Left cardiac atrium (tissue), 4 donors: ENCODE data around the gene HOXB8. TPM values are rescaled to one million over a fixed set of nuclear protein-coding genes. Genes with fewer than 3 reads are reported as not detected.

Experiments used
- ATAC-seq, 2 donors: fragments of 200-7000 bp; cut with Tn5 transposase; one replicate each; pipeline ENCODE4 v1.9.1; 2020; ENCODE audit warnings: mild to moderate bottlenecking in 2 of 2, moderate library complexity in 2 of 2
- DNase-seq: peaks from one replicate; pipeline ENCODE4 v3.0.0-alpha.2; 2020
- intact Hi-C, 2 donors: fragments of 100-400 bp; cut with DNase I; formaldehyde crosslinking; loops; one replicate each; pipeline versions ENCODE4 v1.14.1 to v1.15.1; 2022 to 2023
- total RNA-seq, 2 donors: library from RNA; stranded (reverse); fragmentation: NEBNext Ultra II Directional; extraction: Animal tissue kit (Norgen Biotek cat#: 25700); gene quantifications; one replicate each; pipeline ENCODE4 v1.2.1, GENCODE V29; 2021
- donor health status: DM: no; HTN: yes; CAD: no.
- donor health status: DM: no; HTN: yes; CAD: no; lungs with severe emphysema.
- donor health status: DM: yes; HTN: yes; CAD: no.
- donor health status: Dilated cardiomyopathy.

Gene HOXB8
- total RNA-seq, 2 donors from 2014 or later: 0.32 TPM; not detected in 1

DNA sequence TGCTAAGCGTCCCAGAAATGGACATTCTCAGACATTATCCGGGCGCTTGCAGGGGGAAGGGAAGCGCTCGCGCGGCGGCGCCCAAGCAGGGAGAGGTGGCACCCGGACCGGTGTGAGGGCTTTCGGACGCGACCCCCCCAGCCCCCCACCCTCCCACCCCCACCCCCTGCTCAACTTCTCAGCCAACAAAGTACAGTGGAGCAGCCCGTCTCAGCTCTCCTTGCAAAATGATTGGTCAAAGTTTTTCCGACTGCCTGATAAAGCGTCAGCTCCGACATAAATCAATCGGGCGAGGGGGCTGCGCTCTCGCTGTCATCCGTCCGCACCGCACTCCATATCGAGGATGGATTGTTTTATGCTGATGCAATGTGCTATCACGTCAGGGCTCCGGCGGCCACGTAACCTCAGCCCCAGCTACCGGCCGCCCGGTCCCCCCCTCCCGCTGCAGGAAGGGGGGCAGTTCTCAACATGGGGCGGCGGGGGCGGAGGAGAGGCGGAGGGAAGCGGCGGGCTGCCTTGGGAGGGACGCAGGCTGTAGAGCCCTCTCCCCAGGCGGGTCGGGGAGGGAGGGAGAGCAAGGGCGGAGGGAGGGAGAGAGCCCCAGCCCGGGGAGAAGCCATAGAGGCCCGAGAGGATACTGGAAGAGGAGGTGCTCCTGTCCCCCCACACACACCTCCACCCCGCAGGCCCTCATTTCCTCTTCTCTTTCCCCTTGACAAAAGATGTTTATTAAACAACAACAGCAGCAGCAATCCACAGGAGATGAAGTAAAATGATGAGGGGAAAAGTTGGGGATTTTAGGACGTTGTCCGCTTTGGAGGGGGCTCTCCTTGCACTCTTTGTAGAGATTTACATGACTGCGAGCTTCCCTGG lies 11.4 kb upstream of the HOXB8 start, which contains the start of gene HOXB9:
TSS of gene HOXB9 (minus strand) at position 114 of the 873 bp plus-strand sequence. CDS start at position 25, 89 bp downstream.
- peak in 1 of 2 donors; percentile 40 for ATAC-seq
- DNase-seq: no peak
- intact Hi-C loops: no loop called here

DNA sequence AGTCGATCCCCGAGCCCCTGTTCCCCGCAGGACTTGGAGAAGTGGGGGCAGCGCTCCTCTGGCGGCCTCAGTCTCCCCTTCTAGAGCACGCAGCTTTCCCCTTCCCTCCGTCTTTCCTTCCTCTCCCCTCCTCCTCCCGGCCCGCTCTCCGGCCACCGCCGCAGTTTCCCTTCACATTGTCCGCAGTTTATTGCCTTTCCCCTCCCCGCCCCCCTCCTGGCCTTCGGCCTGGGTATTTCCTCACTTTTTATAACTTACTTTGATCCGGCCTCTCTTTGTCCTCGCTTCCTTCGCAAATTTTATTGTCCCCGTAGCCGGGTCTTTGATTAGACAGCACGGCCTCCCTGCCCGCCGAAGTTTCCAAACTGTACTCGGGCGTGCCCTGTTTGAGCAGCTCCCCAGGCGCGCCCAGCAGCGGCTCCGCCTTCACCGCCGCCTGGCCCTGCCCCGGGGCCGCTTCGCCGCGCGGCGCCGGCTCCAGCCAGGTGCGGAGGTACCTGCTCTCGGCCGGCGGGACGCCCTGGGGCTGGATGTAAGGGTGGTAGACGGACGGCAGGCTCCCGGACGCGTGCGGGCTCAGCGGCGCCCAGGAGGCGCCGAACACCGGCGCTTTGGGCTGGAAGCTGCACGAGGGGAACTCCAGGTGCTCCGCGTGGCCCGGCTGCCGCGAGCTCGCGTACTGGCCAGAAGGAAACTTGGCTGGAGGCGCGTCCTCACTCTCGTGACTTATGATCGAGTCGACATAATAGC lies 10.6 kb upstream of the HOXB8 start:
- ATAC-seq: peak; percentile 58 to 78
- no peak for DNase-seq
- intact Hi-C loops: no loop called here

DNA sequence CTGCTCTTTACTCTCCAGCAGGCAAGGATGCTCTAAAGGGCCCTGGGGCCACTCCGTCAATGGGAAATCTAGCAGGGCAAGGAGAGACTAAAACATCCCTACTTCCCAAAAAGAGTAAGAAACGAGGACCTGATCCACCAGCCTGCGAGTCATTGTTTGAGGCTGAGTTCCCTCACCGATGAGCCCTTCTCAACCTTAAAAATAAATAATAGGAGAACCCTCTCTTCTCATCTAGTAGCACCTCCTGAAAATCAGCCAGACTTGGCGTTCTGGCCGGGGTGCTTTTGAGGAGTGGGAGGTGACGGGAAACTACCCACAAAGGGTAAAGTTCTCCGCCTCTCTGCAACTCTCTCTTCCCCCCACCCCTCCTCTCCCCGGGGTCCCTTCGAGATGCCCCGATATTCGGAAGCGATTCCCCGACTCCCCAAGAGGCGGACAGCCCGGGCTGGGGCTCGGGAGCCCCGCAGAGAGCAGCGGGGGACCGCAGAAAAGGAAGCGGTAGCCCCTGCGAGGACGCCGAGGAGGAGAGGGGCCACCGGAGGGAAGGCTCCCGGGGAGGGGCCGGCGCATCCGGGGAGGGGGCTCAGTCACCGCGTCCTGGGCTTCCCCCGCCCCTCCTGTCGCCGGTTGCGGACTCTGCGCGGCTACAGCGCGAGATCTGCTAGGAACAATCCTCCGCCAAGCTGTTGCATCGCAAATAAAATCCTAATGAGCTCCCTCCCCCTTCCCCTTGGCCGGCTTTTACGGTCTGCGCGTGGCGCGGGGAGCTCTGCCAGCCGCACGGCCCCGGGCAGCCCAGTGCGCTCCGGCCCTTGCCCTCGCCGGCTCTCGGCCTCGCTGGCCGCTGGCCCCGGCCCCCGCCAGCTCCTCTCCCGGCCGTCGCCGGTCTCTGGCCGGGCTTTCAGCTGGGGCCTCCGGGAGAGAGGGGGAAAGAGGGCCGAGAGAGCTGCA lies 9.7 kb upstream of the HOXB8 start:
- intact Hi-C loops: no loop called here
- DNase-seq (no peak), ATAC-seq (peak; percentile 48)

DNA sequence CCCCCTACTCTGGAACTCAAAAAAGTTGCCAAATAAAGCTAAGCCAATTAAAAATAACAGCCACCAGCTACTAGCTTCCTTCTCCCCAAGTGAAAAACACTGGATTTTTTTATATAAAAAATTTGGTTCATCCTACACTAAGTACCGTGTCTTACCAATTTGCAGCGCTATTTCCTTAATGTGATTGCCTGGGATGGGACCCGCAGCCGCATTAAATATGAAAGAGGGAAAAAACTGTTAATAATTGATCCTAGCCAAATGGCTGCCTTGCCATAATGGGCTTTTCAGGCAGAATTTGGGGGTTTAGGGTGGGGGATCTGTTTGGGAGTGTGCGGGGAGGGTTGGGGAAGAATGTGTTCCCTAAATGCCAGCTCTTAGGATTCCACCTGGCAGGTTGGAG lies 9.0 kb upstream of the HOXB8 start:
- no peak for DNase-seq
- intact Hi-C loops: no loop called here
- ATAC-seq: no peak

DNA sequence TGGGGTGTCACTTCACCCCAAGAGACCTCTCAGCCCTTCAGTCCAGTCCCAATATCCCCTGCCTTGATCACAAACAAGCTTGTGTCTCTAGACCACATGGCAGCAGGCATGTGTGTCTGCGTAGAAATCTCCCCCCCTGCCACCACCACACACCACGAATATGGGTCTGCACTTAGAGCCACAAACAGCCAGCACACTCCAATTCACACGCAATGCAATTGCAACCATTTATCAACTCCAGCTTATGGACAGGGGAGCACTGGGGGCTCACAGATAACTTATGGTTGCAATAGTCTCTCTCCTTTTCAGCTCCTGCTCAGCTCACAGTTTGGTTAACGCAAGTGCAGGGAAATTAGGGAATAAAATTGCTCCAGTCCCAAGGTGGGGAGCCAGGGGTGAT lies 8.5 kb upstream of the HOXB8 start:
- ATAC-seq (no peak), DNase-seq (no peak)
- intact Hi-C loops: no loop called here

DNA sequence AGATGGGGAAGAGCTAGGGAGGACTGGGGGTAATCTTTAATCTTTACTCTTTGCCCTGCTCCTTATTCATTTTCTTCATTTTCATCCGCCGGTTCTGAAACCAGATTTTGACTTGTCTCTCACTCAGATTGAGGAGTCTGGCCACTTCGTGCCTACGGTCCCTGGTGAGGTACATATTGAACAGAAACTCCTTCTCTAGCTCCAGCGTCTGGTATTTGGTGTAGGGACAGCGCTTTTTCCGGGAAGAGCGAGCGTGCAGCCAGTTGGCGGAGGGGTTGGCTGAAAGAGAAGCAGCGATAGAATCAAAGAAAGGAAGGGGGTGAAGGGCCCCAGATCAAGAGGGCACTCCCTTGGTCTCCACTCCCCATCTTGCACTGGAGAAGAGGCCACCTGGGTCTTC lies 7.8 kb upstream of the HOXB8 start:
- intact Hi-C loops: no loop called here
- DNase-seq (no peak), ATAC-seq (no peak)

DNA sequence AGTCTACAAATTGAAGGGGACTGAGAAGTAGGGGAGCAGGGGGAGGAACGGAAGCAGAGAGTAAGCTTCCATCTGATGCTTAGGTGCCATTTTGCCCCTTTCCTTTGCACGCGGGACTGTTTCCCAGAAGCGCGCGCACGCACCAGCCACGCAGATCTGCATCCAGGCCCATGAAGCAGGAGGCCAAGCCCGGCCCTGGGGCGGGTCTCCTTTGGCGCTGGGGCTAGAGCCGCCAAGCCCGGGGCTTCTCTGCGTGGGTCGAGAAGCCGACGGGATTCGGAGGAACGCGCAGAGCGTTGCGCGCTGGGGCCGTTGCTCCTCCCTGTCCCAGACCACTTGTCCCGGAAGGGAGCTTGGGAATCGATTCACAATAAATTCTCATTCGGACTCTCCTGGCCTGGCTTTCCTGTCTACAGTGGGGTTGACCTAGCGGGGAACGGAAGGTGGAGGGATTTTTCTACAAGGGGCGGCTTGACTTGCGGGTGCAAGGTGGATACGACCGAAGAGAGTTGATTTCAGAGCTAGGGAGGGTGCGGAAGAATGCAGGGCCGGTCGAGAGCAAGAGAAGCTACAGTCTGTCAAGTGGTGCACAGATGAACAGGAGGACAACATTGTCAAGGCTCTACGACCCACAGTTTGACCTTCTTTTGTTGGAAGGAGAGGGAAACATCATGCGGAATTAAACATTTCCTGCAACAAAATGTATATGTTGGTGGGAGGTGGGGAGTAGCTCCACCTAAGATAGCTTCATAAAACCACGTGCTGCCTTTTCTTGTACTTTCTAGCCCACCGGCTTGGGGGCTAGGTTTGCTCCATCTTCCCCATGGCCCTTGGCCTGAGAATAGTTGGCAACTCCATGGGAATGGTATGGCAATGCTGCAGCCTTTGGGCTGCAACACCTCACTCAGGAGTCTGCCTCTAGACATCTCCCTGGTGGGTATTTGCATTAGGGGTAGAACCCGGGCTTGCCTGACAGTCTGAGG lies 6.6 kb upstream of the HOXB8 start:
- intact Hi-C loops: no loop called here
- DNase-seq (no peak), ATAC-seq (no peak)

DNA sequence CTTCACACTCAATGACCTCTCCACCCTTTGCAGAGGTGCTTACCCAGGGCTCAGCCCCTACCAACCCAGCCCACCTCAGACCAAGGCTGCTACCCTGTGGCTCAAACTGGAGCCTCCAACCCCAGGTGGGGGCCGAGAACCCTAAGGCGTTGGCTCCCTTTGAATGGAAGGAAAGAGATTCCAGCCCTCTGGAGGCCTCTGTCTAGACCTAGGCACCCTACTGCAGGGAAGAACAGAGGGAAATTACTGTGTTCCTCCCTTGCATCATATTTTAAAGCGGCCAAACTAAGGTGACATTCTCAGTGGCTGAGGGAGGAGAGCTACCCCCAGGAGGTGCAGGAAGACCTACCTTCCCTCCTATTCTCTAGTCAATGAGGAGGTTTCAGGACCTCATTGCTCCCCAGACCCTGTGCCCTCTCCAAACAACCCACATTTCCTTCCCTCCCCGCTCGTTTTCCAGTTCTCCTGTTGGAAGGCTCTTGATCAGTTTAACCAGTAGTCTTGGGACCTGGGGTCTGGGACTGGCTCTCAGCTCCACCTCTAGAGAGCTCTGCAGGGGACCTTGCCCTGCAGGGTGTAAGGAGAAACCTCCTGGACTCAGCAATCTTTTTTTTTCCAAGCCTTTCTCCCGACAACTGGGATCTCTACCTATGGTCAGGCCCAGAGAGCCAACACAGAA lies 5.5 kb upstream of the HOXB8 start:
- no peak for DNase-seq
- ATAC-seq: no peak
- intact Hi-C loops: no loop called here

DNA sequence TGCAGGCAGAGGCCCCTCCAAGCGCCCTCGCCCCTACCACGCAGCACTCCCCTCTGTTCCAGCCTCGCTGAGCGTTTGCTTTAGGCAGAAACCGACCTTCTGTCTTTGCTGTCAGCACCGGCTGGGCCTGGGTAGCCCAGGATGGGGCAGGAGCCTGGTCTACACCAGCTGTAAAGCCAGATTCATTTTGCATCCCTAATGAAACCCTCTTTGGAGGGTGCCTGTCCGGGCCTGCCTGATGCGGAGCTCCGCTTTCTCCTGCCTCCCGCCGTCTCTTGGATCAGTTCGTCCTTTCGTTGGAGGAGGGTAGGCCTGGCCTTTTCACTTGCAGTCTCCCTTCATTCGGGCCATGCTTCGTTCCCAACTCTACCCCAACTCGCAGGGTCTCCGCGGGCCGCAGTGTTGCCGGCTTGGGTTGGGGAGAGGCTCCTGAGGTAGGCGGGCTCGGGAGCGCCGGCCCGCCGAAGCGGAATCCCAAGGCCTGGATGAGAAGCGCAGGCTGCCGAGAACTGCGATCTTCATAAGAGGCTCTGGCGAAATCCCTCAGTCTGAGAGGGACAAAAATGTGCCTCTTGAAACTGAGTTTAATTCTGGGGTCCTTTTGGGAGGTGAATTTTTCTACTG lies 4.8 kb upstream of the HOXB8 start:
- no peak for DNase-seq
- intact Hi-C loops: loop anchor here (5.0 to 10.0 kb wide), 3 partner anchors 285 to 595 kb away; no protein-coding TSS in a partner anchor
- no peak for ATAC-seq

DNA sequence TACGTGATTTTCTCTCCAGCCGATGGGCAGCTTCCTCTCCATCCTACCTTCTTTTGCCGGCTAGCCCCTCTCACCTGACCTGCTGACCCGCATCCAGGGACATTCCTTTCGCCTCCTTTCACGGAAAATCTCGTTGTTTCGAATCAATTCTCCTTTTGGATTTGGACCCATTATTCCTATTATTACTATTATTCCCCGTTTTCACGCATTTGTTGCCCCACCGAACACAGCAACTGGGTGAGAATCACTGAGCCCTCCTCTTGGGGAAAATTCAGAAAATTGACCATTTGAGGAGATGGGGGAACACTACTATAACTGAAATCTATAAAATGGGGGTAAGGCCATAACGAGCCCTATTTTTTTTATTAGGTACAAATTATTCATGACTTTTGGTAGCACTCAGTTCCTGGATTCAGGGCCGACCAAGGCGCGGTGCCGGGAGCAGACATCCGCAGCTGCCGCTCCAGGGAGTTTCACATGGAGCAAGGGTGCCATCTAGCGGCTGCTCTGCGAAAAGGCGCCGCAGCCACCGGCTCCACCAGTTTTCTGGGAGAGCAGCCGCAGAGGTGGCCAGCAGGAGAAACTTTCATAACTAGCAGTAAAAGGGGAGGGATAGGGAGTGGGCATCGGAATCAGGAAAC lies 3.3 kb upstream of the HOXB8 start:
- peak; percentile 91 to 93 for ATAC-seq
- intact Hi-C loops: loop anchor here (5.0 to 10.0 kb wide), 3 partner anchors 284 to 594 kb away; no protein-coding TSS in a partner anchor
- DNase-seq: peak; percentile 84

DNA sequence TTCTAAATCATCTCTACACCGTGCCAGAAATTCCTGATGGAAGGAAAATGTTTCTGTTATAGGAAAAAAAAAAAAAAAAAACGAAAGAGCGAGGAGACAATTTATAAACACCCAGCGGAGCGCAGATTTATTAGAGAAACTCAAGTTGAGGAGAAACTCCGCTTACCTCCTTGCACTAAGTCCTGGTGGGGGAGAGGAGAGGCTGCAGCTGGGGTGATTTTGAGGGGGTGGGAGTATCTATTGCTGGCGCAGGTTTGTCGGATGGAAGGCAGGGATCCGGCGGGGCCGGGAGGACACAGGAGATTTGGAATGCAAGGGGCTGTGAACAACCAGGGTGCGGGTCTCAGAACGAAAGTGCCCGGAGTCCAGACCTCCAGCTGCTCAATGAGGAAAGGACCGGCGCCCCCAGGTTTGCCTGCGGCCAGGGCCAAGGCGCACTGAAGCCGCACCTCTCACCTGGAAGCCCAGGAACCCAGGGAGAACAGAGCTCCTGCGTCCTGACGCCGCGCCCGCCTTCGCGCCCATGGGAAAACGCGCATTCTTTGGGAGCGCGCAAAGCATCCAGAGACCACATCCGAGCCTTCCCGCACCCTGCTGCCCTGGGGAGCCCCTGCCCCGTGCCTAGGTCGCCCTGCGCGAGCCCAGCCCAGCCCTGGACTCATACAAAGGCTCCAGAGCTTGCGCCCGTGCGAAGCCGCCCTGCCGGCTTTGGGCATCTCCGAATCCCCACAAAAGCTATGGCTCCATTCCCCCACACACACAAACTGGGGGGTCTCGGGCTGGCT lies 2.6 kb upstream of the HOXB8 start:
- no peak for ATAC-seq
- no peak for DNase-seq
- intact Hi-C loops: loop anchor here (5.0 to 10.0 kb wide), 3 partner anchors 283 to 593 kb away; no protein-coding TSS in a partner anchor

DNA sequence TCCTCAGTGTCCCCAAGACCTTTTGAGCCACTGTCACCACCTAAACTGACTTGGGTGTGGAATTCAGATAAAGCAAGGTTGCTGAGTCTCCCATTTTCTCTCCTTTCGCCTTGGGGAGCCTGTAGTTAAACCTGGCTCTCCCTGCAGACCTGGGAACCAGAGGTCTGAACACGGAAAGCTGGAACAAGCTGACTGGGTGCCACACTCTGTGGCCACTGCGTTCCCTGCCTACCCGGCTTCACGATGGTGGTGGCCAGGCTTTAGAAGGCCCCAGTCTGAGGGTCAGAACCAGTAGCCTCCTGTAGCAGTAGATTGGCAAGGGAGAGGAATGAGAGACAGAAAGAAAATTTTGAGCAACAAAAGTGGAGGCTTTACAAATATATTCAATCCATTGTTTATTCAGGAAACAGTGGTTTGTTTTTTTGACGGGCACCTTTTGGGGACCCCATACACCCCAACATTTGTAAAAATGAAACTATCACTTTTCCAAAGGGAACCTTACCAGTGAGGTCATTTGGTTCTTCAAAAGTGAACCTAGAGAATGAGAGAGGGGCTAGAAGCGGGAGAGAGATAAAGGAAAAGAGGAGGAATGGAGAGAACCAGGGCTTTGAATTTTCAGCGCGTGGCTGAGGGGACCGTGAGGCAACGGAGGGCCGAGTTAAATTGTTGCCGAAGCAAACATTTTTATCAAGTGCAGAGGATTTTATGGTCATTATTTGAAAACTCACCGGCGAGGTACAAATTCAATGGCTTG lies 1.8 kb upstream of the HOXB8 start:
- no peak for ATAC-seq
- intact Hi-C loops: loop anchor here (5.0 to 10.0 kb wide), 3 partner anchors 282 to 592 kb away; no protein-coding TSS in a partner anchor
- no peak for DNase-seq

DNA sequence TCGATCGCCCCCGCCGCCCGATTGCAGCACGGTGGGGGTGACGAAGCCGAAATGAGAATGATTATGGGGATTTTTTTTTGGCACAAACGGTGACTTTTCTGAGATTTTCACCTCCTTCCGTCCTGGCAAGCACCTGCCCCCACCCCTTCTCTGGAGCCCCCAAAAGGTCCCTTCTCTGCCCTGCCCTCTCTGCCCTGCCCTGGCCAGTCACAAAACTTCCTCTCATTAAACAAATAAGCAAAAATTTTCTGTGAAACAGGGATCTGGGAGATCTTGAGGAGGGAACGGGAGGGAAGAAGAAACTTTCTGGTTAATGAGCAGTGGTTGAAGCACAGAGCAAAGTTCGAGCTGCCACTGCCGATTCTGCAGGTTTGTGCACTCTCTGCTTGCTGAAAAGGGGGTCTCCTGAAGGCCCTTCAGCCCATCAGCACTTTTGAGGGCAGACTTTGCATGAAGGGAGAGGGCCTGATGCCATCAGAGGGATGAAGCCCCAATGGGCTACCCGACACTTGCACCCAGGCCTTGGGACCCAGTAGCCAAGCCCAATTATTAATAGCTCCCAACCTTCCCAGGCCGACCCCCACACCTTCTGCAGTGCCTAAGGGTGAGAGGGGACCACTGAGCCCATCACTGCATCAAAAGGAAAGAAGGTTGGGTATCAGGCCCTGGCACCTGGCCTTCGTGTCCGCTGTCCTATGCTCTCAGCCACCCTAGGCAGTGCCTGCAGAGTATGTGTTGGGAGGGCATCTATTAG lies 1.0 kb upstream of the HOXB8 start:
- intact Hi-C loops: loop anchor here (5.0 to 10.0 kb wide), 3 partner anchors 281 to 591 kb away; no protein-coding TSS in a partner anchor
- ATAC-seq (no peak), DNase-seq (no peak)
